Lung (tissue), 12 donors: ENCODE results near the gene TFAP2E. TPM values are rescaled to one million over a fixed set of nuclear protein-coding genes. Genes with fewer than 3 reads are reported as not detected.

Experiments used
- ATAC-seq: fragments of 200-7000 bp; cut with Tn5 transposase; one replicate; pipeline ENCODE4 v1.9.1; 2020; ENCODE audit warnings: moderate number of reproducible peaks; ENCODE audit not compliant: insufficient read depth, low FRiP score
- DNase-seq, 3 donors: peaks; one replicate each; pipeline ENCODE4 v3.0.0-alpha.2; 2013 to 2017
- H3K27ac ChIP-seq, 2 donors: one replicate each; pipeline ENCODE4 v1.5.1; 2013; ENCODE audit warnings: mild to moderate bottlenecking in 2 of 2, moderate library complexity in 2 of 2, control low read depth in 1 of 2, inconsistent platforms in 1 of 2, low read depth in 1 of 2, low read length in 1 of 2
- H3K27me3 ChIP-seq, 3 donors: one replicate each; pipeline ENCODE4 v1.5.1; 2013; ENCODE audit warnings: low read length in 2 of 3; ENCODE audit not compliant: control insufficient read depth in 3 of 3, insufficient read depth in 3 of 3
- H3K36me3 ChIP-seq, 4 donors: one replicate each; pipeline ENCODE4 v1.5.1; 2013; ENCODE audit warnings: low read length in 4 of 4, mild to moderate bottlenecking in 1 of 4, moderate library complexity in 1 of 4; ENCODE audit not compliant: control insufficient read depth in 4 of 4, insufficient read depth in 4 of 4
- H3K4me1 ChIP-seq, 5 donors: one replicate each; pipeline ENCODE4 v1.5.1; 2013; ENCODE audit warnings: low read length in 5 of 5, mild to moderate bottlenecking in 2 of 5, moderate library complexity in 1 of 5; ENCODE audit not compliant: control insufficient read depth in 5 of 5, insufficient read depth in 5 of 5
- H3K4me3 ChIP-seq: one replicate; pipeline ENCODE4 v1.5.1; 2013; ENCODE audit warnings: mild to moderate bottlenecking, control low read depth, moderate library complexity
- H3K9ac ChIP-seq, 2 donors: one replicate each; pipeline ENCODE4 v1.5.1; 2013; ENCODE audit warnings: low read length in 2 of 2, control low read depth in 1 of 2; ENCODE audit not compliant: insufficient read depth in 1 of 2
- H3K9me3 ChIP-seq, 4 donors: one replicate each; pipeline ENCODE4 v1.5.1; 2013; ENCODE audit warnings: low read length in 3 of 4, mild to moderate bottlenecking in 1 of 4, moderate library complexity in 1 of 4; ENCODE audit not compliant: control insufficient read depth in 4 of 4, insufficient read depth in 3 of 4
- CTCF ChIP-seq: IDR thresholded peaks from 2 replicates; pipeline ENCODE4 v1.5.1; 2012; ENCODE audit warnings: mild to moderate bottlenecking; ENCODE audit errors: control extremely low read depth, extremely low read depth
- WGBS, 2 donors: extraction: QIAGEN DNeasy Blood & Tissue Kit; methylation state at CpG; one replicate each; pipeline ENCODE4 v1.1.7; 2013; 5-methylcytosine and 5-hydroxymethylcytosine counted together
- polyA plus RNA-seq, 2 donors: library from polyadenylated mRNA; stranded (reverse); fragments of 200-250 nt; gene quantifications; one replicate each; pipeline ENCODE4 v1.2.1, GENCODE V29; 2013
- total RNA-seq, 2 donors: library from RNA; depleted of rRNA in 1 of 2; stranded (reverse); fragments of >200 nt in 1 of 2; gene quantifications; one replicate each; pipeline ENCODE4 v1.2.1, GENCODE V29; 2014 to 2021
- donor health status: control.
- donor health status: control.
- donor health status: Bipolar disorder and iron deficiency.
- donor health status: healthy.
- donor health status: DM: yes; HTN: yes; CAD: no.

TFAP2E gene
- total and polyA plus RNA-seq, 4 donors = 1.4 to 2.5 (median 1.9) TPM

- no peak overlapping the region for H3K27ac ChIP-seq
- WGBS, 2 donors = 92% methylated on average over 5 of the region's 5 CpGs
- no peak overlapping the region for H3K9ac ChIP-seq
- H3K9me3 ChIP-seq = no peaks in the 10 kb centered on the region
- peaks cover 4 to 13% (median 6%) of the 10 kb centered on the region in 4 donors for H3K36me3 ChIP-seq
- H3K4me1 ChIP-seq = peaks cover 0 to 7% (median 0%) of the 10 kb centered on the region in 5 donors
- H3K4me3 ChIP-seq = no peak overlapping the region
- no peaks in the 10 kb centered on the region for H3K27me3 ChIP-seq
- no peak for TF ChIP-seq CTCF
- ATAC-seq (no peak), DNase-seq (no peak)
Measured at GRCh38 chr1:35597870-35598269, 24.8 kb downstream of the TFAP2E start.

GRCh38 chr1:35598895-35599294, 25.8 kb downstream of the TFAP2E start:
- WGBS, 2 donors = 84 to 93% methylated on average over 2 of the region's 2 CpGs

GRCh38 chr1:35599411-35599810, 26.3 kb downstream of the TFAP2E start:
- Histone ChIP-seq H3K4me3 (no peak overlapping the region), H3K27me3 (no peaks in the 10 kb centered on the region), H3K9me3 (no peaks in the 10 kb centered on the region), H3K27ac (no peak overlapping the region), H3K36me3 (peaks cover 15 to 20% (median 17%) of the 10 kb centered on the region in 4 donors), H3K9ac (no peak overlapping the region), H3K4me1 (no peaks in the 10 kb centered on the region)
- ATAC-seq = no peak
- WGBS, 2 donors = 89 to 90% methylated on average over 3 of the region's 3 CpGs
- no peak for DNase-seq
- TF ChIP-seq CTCF = no peak

More at GRCh38 chr1:35598895-35599294, 25.8 kb downstream of the TFAP2E start:
- Histone ChIP-seq H3K27ac (no peak overlapping the region), H3K9ac (no peak overlapping the region), H3K4me1 (no peaks in the 10 kb centered on the region), H3K9me3 (no peaks in the 10 kb centered on the region), H3K4me3 (no peak overlapping the region), H3K36me3 (peaks cover 12 to 17% (median 14%) of the 10 kb centered on the region in 4 donors), H3K27me3 (no peaks in the 10 kb centered on the region)
- no peak for ATAC-seq
- DNase-seq = no peak
- no peak for TF ChIP-seq CTCF

- no peaks in the 10 kb centered on the region for H3K27me3 ChIP-seq
- DNase-seq (no peak), ATAC-seq (no peak)
- no peaks in the 10 kb centered on the region for H3K9me3 ChIP-seq
- H3K36me3 ChIP-seq = peaks cover 15 to 29% (median 18%) of the 10 kb centered on the region in 4 donors
- no peaks in the 10 kb centered on the region for H3K4me1 ChIP-seq
- WGBS, 2 donors = 94 to 96% methylated on average over 3 of the region's 3 CpGs
- no peak overlapping the region for H3K9ac ChIP-seq
- no peak overlapping the region for H3K4me3 ChIP-seq
- no peak for TF ChIP-seq CTCF
- H3K27ac ChIP-seq = no peak overlapping the region
Measured at GRCh38 chr1:35600593-35600992, 27.5 kb downstream of the TFAP2E start.
